CD14-positive monocyte (primary cell): ENCODE data around the gene UGT1A8. TPM values are rescaled to one million over a fixed set of nuclear protein-coding genes. Genes with fewer than 3 reads are reported as not detected.
A peak's percentile ranks its signal among the peaks of the same experiment; 100 is the strongest.

Experiments
- DNase-seq, 3 donors: peaks; one replicate each; pipeline ENCODE4 v3.0.0-alpha.2; 2011 to 2022
- H2AFZ ChIP-seq: 2 replicates; pipeline ENCODE4 v1.6.0; 2012; ENCODE audit warnings: mild to moderate bottlenecking, low read depth, low read length, inconsistent platforms; ENCODE audit not compliant: insufficient read depth, poor library complexity, severe bottlenecking
- H3K27ac ChIP-seq, 2 donors: 1 replicate in 1 of 2; 2 replicates in 1 of 2; pipeline ENCODE4 v1.5.1; 2012 to 2013; ENCODE audit warnings: low read length in 2 of 2, control low read depth in 1 of 2, inconsistent platforms in 1 of 2, low read depth in 1 of 2, mild to moderate bottlenecking in 1 of 2
- H3K27me3 ChIP-seq, 2 donors: one replicate each; pipeline versions ENCODE4 v1.6.0 to v1.6.1; 2011 to 2013; ENCODE audit warnings: low read length in 2 of 2; ENCODE audit not compliant: control insufficient read depth in 2 of 2, insufficient read depth in 2 of 2
- H3K36me3 ChIP-seq, 2 donors: replicated peaks in 1 of 2; 1 replicate in 1 of 2; 2 replicates in 1 of 2; pipeline versions ENCODE4 v1.5.1 to v1.6.1; 2012 to 2013; ENCODE audit warnings: low read length in 2 of 2, control low read depth in 1 of 2, inconsistent platforms in 1 of 2, mild to moderate bottlenecking in 1 of 2; ENCODE audit not compliant: insufficient read depth in 2 of 2, control insufficient read depth in 1 of 2
- H3K4me1 ChIP-seq, 2 donors: 1 replicate in 1 of 2; 2 replicates in 1 of 2; pipeline versions ENCODE4 v1.5.1 to v1.6.1; 2012 to 2013; ENCODE audit warnings: low read length in 2 of 2, control low read depth in 1 of 2, inconsistent platforms in 1 of 2, mild to moderate bottlenecking in 1 of 2, moderate library complexity in 1 of 2; ENCODE audit not compliant: insufficient read depth in 2 of 2, control insufficient read depth in 1 of 2
- H3K4me2 ChIP-seq: replicated peaks from 2 replicates; pipeline ENCODE3; 2012; ENCODE audit warnings: low read length, moderate library complexity, mild to moderate bottlenecking; ENCODE audit not compliant: poor library complexity, severe bottlenecking; ENCODE audit errors: extremely low read depth
- H3K4me3 ChIP-seq, 3 experiments: fragments of 200-600 bp in 1 of 3; sonication (generic) in 1 of 3; replicated peaks in 1 of 3; 1 replicate in 2 of 3; 2 replicates in 1 of 3; pipeline ENCODE4 v1.5.1; 2011 to 2013; ENCODE audit warnings: low read length in 3 of 3, mild to moderate bottlenecking in 3 of 3, control low read depth in 2 of 3, low read depth in 2 of 3, inconsistent platforms in 1 of 3, moderate library complexity in 1 of 3
- H3K79me2 ChIP-seq: 2 replicates; pipeline ENCODE4 v1.6.0; 2012; ENCODE audit warnings: mild to moderate bottlenecking, control low read depth, inconsistent platforms, low read length, moderate library complexity; ENCODE audit not compliant: insufficient read depth
- H3K9ac ChIP-seq: 2 replicates; pipeline ENCODE4 v1.6.0; 2017; ENCODE audit warnings: low read length, mild to moderate bottlenecking; ENCODE audit not compliant: insufficient read depth, poor library complexity, severe bottlenecking
- H3K9me3 ChIP-seq, 2 donors: replicated peaks in 1 of 2; 1 replicate in 1 of 2; 2 replicates in 1 of 2; pipeline versions ENCODE4 v1.5.1 to v1.6.1; 2012 to 2013; ENCODE audit warnings: low read length in 2 of 2, control low read depth in 1 of 2; ENCODE audit not compliant: control insufficient read depth in 1 of 2, insufficient read depth in 1 of 2
- H4K20me1 ChIP-seq: 2 replicates; pipeline ENCODE4 v1.6.0; 2012; ENCODE audit warnings: mild to moderate bottlenecking, low read length, control low read depth, moderate library complexity; ENCODE audit not compliant: insufficient read depth
- H3K27ac Mint-ChIP-seq, 7 donors: one replicate each; pipeline ENCODE4 v1.8.0; 2020; ENCODE audit warnings: mild to moderate bottlenecking in 7 of 7, mixed read lengths in 7 of 7, moderate library complexity in 6 of 7, inconsistent platforms in 2 of 7
- H3K27me3 Mint-ChIP-seq, 3 donors: one replicate each; pipeline ENCODE4 v1.8.0; 2021 to 2022; ENCODE audit warnings: low read depth in 3 of 3, mild to moderate bottlenecking in 3 of 3, mixed read lengths in 3 of 3, moderate library complexity in 3 of 3, inconsistent platforms in 1 of 3
- H3K36me3 Mint-ChIP-seq, 2 donors: one replicate each; pipeline ENCODE4 v1.8.0; 2020; ENCODE audit warnings: mixed read lengths in 2 of 2, inconsistent platforms in 1 of 2, mild to moderate bottlenecking in 1 of 2
- H3K4me1 Mint-ChIP-seq: one replicate; pipeline ENCODE4 v1.8.0; 2020; ENCODE audit warnings: mild to moderate bottlenecking, mixed read lengths
- H3K4me3 Mint-ChIP-seq, 2 donors: one replicate each; pipeline ENCODE4 v1.8.0; 2020; ENCODE audit warnings: mild to moderate bottlenecking in 2 of 2, mixed read lengths in 2 of 2, moderate library complexity in 1 of 2
- H3K9me3 Mint-ChIP-seq, 7 donors: one replicate each; pipeline ENCODE4 v1.8.0; 2020 to 2022; ENCODE audit warnings: mixed read lengths in 7 of 7, mild to moderate bottlenecking in 6 of 7, moderate library complexity in 6 of 7, inconsistent platforms in 2 of 7
- WGBS: methylation state at CpG from one replicate; pipeline ENCODE4 v1.1.5; 2013; ENCODE audit warnings: missing lambda C conversion rate; ENCODE audit not compliant: insufficient coverage; 5-methylcytosine and 5-hydroxymethylcytosine counted together
- intact Hi-C, 2 donors: fragments of 100-400 bp; cut with micrococcal nuclease; formaldehyde crosslinking; loops; one replicate each; pipeline versions ENCODE4 v1.15.0 to v1.15.1; 2023
- polyA plus RNA-seq, 3 donors: library from polyadenylated mRNA; depleted of rRNA in 1 of 3; unstranded in 2 of 3; stranded (reverse) in 1 of 3; fragments of 300-500 nt in 2 of 3; fragments of >200 nt in 1 of 3; fragmentation: Illumina TruSeq in 2 of 3; gene quantifications; 1 replicate in 2 of 3; 2 replicates in 1 of 3; pipeline ENCODE4 v1.2.3, GENCODE V29; 2012 to 2021
- TF ChIP-seq, protein P1 (sequence below): fragments of 200-600 bp; IDR thresholded peaks from one replicate; pipeline ENCODE4 v1.8.0; 2022; ENCODE audit warnings: antibody characterized with exemption, mild to moderate bottlenecking

UGT1A8 gene
- polyA plus RNA-seq, 3 donors: not detected

DNA sequence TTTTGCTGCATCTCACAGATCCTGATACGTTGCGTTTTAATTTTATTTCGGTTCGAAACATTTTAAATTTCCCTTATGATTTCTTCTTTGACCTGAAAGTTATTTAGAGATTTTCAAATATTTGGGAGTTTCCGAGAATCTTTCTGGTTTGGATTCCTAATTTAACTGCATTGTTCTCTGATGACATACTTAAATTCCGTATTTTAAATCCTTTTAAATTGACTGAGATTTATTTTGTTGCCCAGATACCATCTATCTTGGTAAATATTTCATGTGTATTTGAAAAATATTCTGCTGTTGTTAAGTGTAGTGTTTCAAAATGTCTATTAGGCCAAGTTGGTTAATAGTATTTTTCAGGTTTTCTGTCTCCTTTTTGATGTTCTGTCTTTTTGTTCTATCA, 198.4 kb downstream of the UGT1A8 start:
- no peaks in the 10 kb centered on the region for H3K4me1 Mint-ChIP-seq
- intact Hi-C loops: no loop called here
- H4K20me1 ChIP-seq: no peaks in the 10 kb centered on the region
- H3K4me3 ChIP-seq: no peak overlapping the region
- no peak overlapping the region for H3K4me2 ChIP-seq
- no peak overlapping the region for H3K9ac ChIP-seq
- H3K36me3 Mint-ChIP-seq: no peaks in the 10 kb centered on the region
- no peaks in the 10 kb centered on the region for H3K9me3 ChIP-seq
- TF ChIP-seq, protein P1, sequence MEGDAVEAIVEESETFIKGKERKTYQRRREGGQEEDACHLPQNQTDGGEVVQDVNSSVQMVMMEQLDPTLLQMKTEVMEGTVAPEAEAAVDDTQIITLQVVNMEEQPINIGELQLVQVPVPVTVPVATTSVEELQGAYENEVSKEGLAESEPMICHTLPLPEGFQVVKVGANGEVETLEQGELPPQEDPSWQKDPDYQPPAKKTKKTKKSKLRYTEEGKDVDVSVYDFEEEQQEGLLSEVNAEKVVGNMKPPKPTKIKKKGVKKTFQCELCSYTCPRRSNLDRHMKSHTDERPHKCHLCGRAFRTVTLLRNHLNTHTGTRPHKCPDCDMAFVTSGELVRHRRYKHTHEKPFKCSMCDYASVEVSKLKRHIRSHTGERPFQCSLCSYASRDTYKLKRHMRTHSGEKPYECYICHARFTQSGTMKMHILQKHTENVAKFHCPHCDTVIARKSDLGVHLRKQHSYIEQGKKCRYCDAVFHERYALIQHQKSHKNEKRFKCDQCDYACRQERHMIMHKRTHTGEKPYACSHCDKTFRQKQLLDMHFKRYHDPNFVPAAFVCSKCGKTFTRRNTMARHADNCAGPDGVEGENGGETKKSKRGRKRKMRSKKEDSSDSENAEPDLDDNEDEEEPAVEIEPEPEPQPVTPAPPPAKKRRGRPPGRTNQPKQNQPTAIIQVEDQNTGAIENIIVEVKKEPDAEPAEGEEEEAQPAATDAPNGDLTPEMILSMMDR: no peak
- no peaks in the 10 kb centered on the region for H3K27me3 ChIP-seq
- no peaks in the 10 kb centered on the region for H3K79me2 ChIP-seq
- H3K27ac Mint-ChIP-seq: peak overlapping the region in 1 of 7 donors; percentile 52
- peaks cover 0 to 5% (median 0%) of the 10 kb centered on the region in 7 donors for H3K9me3 Mint-ChIP-seq
- DNase-seq: no peak
- no CpG with 5 or more reads among the region's 6 CpGs for WGBS
- no peaks in the 10 kb centered on the region for H3K36me3 ChIP-seq
- peaks cover 2 to 9% (median 7%) of the 10 kb centered on the region in 3 donors for H3K27me3 Mint-ChIP-seq
- H2AFZ ChIP-seq: no peak overlapping the region
- H3K4me3 Mint-ChIP-seq: no peak overlapping the region
- no peaks in the 10 kb centered on the region for H3K4me1 ChIP-seq
- H3K27ac ChIP-seq: no peak overlapping the region

DNA sequence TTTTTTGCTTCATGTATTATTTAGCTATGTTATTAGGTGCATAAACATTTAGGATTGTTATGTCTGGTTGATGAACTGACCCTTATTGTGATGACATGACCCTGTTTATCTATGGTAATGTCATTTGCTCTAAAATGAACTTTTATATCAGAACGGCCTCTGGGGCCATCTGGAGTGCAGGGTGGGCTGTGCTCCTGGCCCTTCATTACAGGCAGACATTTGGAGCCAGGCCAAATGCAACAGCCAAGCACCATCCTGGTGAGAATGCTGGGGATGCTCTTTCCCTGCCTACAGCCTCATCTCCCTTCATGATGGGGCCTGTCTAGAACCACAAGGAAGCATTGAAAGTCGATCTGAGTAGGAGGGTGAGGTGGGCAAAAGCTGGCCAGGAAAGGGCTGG, 198.9 kb downstream of the UGT1A8 start:
- Histone ChIP-seq H3K27me3 (no peaks in the 10 kb centered on the region), H2AFZ (no peak overlapping the region), H3K27ac (no peak overlapping the region), H4K20me1 (no peaks in the 10 kb centered on the region), H3K4me1 (no peaks in the 10 kb centered on the region), H3K9me3 (no peaks in the 10 kb centered on the region), H3K4me3 (no peak overlapping the region), H3K36me3 (no peaks in the 10 kb centered on the region), H3K4me2 (no peak overlapping the region), H3K79me2 (no peaks in the 10 kb centered on the region), H3K9ac (no peak overlapping the region)
- Mint-ChIP-seq H3K27ac (no peak overlapping the region), H3K4me1 (no peaks in the 10 kb centered on the region), H3K9me3 (peaks cover 0 to 5% (median 0%) of the 10 kb centered on the region in 7 donors), H3K4me3 (no peak overlapping the region), H3K36me3 (no peaks in the 10 kb centered on the region), H3K27me3 (peaks cover 2 to 9% (median 7%) of the 10 kb centered on the region in 3 donors)
- whole genome bisulfite sequencing: 100% methylated on average over 1 of the region's 2 CpGs
- no peak for DNase-seq
- intact Hi-C loops: no loop called here
- TF ChIP-seq, protein P1: no peak
